Heart left ventricle (tissue), 13 donors: ENCODE results near the gene MSGN1.

Experiments
- CTCF ChIP-seq, 12 donors: fragments of 200-600 bp; sonication (generic) in 4 of 12; IDR thresholded peaks; one replicate each; pipeline versions ENCODE4 v1.5.0 to v1.8.0; 2018 to 2022; ENCODE audit warnings: antibody characterized with exemption in 12 of 12, mild to moderate bottlenecking in 5 of 12
- POLR2A ChIP-seq, 2 donors: fragments of 450-650 bp; IDR thresholded peaks; one replicate each; pipeline ENCODE4 v1.6.1; 2017; ENCODE audit warnings: antibody characterized with exemption in 2 of 2, mild to moderate bottlenecking in 2 of 2, moderate library complexity in 2 of 2
- donor health status: ischemic (EF 13 %, LVEDD 7.1; RV severe dilation, severe dysfunction).
- donor health status: DM: no; HTN: yes; CAD: no.
- donor health status: DM: no; HTN: no; CAD: no.
- donor health status: ischemic (EF 25% LVEDD 6.9; RV normal size, moderate dysfunction).
- donor health status: ischemic (EF 25% LVEDD 5.7; RV mildly dilated, moderate dysfunction).
- donor health status: ischemic (EF 35%, LVEDD 5.7; RV mildly dilated, moderate dysfunction).
- donor health status: nonischemic (EF 11% LVEDD 7.7; RV severe dilation, severe dysfunction).
- donor health status: DM: yes; HTN: yes; CAD: no.
- donor health status: PGD.
- donor health status: ischemic (EF 29% LVEDD 5.4; RV normal size, mild dysfunction).
- donor health status: nonischemic (EF 23%, LVEDD 6.1; RV moderate dilation, normal function).

GRCh38 chr2:17827785-17828184 is 11.5 kb downstream of the MSGN1 start:
- no peak for TF ChIP-seq CTCF (IDR thresholded peaks at IDR 0.05)
- TF ChIP-seq POLR2A (IDR thresholded peaks at IDR 0.05): no peak
